HCT116 (cell line): ENCODE measurements around the gene CHML. TPM values are rescaled to one million over a fixed set of nuclear protein-coding genes. Genes with fewer than 3 reads are reported as not detected.

Experiments
- ATAC-seq: fragments of 200-7000 bp; cut with Tn5 transposase; 2 replicates; pipeline ENCODE4 v1.9.1; 2020; ENCODE audit warnings: mild to moderate bottlenecking, moderate library complexity
- BruUV-seq: library from RNA; stranded (reverse); fragments of 400-500 nt; replicated peaks from 2 replicates; lab custom pipeline; 2021; lab: Mats Ljungman, UMichigan
- CTCF ChIA-PET: fragments of 300-600 bp; sonication (Branson Sonifier 250); formaldehyde crosslinking; loops from one replicate; lab custom pipeline; 2021; ENCODE audit warnings: antibody characterized with exemption; lab: Charles Lee
- POLR2A ChIA-PET: fragments of 300-600, 350-600 bp; sonication (Branson Sonifier 250); formaldehyde crosslinking; loops from one replicate; lab custom pipeline; 2021; ENCODE audit warnings: antibody characterized with exemption; lab: Charles Lee
- RAD21 ChIA-PET, 2 experiments: fragments of 300-600 bp; sonication (Branson Sonifier 250); formaldehyde crosslinking; loops; one replicate each; lab custom pipeline; 2023; ENCODE audit warnings: low total read pairs in 2 of 2; ENCODE audit not compliant: uncharacterized antibody in 2 of 2, unreplicated experiment in 2 of 2, low non-redundant PET in 1 of 2; lab: Charles Lee
- DNase-seq: peaks from one replicate; pipeline ENCODE4 v3.0.0-alpha.2; 2010; ENCODE audit warnings: low read depth, low spot score
- H2AFZ ChIP-seq: fragments of 200-600 bp; shearing (Covaris generic), sonication (generic); 2 replicates; pipeline ENCODE4 v1.6.1; 2017; ENCODE audit warnings: low read depth, mixed run types, mixed read lengths, antibody characterized with exemption, low read length; ENCODE audit not compliant: poor library complexity, severe bottlenecking
- H3K27ac ChIP-seq: 2 replicates; pipeline ENCODE4 v1.5.1; 2012; ENCODE audit warnings: low read depth, low read length
- H3K27me3 ChIP-seq: fragments of 200-600 bp; sonication (generic); 2 replicates; pipeline ENCODE4 v1.6.1; 2016; ENCODE audit warnings: mixed run types, low read length, mixed read lengths; ENCODE audit not compliant: insufficient read depth
- H3K36me3 ChIP-seq, 2 experiments: fragments of 200-500 bp in 1 of 2; fragments of 200-600 bp in 1 of 2; sonication (Bioruptor generic) in 1 of 2; sonication (generic) in 1 of 2; 2 replicates each; pipeline versions ENCODE4 v1.5.1 to v1.6.1; 2014 to 2016; ENCODE audit warnings: low read length in 2 of 2, inconsistent platforms in 1 of 2, mixed read lengths in 1 of 2, mixed run types in 1 of 2; ENCODE audit not compliant: insufficient read depth in 2 of 2, control insufficient read depth in 1 of 2
- H3K4me1 ChIP-seq, 2 experiments: fragments of 200-600 bp in 1 of 2; sonication (generic) in 1 of 2; 2 replicates each; pipeline versions ENCODE4 v1.5.1 to v1.6.1; 2012 to 2017; ENCODE audit warnings: low read length in 2 of 2, inconsistent platforms in 1 of 2, mild to moderate bottlenecking in 1 of 2, mixed read lengths in 1 of 2, mixed run types in 1 of 2, moderate library complexity in 1 of 2; ENCODE audit not compliant: insufficient read depth in 2 of 2, control insufficient read depth in 1 of 2
- H3K4me2 ChIP-seq: fragments of 200-600 bp; sonication (generic); 2 replicates; pipeline ENCODE4 v1.6.1; 2017; ENCODE audit warnings: mixed run types, low read length, mixed read lengths
- H3K4me3 ChIP-seq, 2 experiments: fragments of 200-600 bp in 1 of 2; sonication (generic) in 1 of 2; replicated peaks in 1 of 2; 2 replicates each; pipeline ENCODE4 v1.5.1; 2011 to 2016; ENCODE audit warnings: low read length in 2 of 2, control low read depth in 1 of 2, low read depth in 1 of 2, mild to moderate bottlenecking in 1 of 2, mixed read lengths in 1 of 2, mixed run types in 1 of 2
- H3K79me2 ChIP-seq: fragments of 200-600 bp; sonication (generic); 2 replicates; pipeline ENCODE4 v1.6.1; 2017; ENCODE audit warnings: mild to moderate bottlenecking, mixed run types, low read length, moderate library complexity, mixed read lengths; ENCODE audit not compliant: insufficient read depth
- H3K9ac ChIP-seq: fragments of 200-600 bp; sonication (generic); 2 replicates; pipeline ENCODE4 v1.6.1; 2016; ENCODE audit warnings: low read length, mixed read lengths
- H3K9me2 ChIP-seq: fragments of 200-600 bp; sonication (generic), shearing (Covaris generic); 2 replicates; pipeline ENCODE4 v1.6.1; 2017; ENCODE audit warnings: mixed run types, mild to moderate bottlenecking, moderate library complexity; ENCODE audit not compliant: insufficient read depth
- H3K9me3 ChIP-seq, 2 experiments: fragments of 200-500 bp in 1 of 2; fragments of 200-600 bp in 1 of 2; sonication (Bioruptor generic) in 1 of 2; sonication (generic) in 1 of 2; 2 replicates each; pipeline ENCODE4 v1.6.1; 2014 to 2017; ENCODE audit warnings: low read length in 2 of 2, mixed read lengths in 2 of 2, inconsistent platforms in 1 of 2, low read depth in 1 of 2, mild to moderate bottlenecking in 1 of 2, mixed run types in 1 of 2, moderate library complexity in 1 of 2; ENCODE audit not compliant: control insufficient read depth in 1 of 2, insufficient read depth in 1 of 2
- H4K20me1 ChIP-seq: fragments of 200-600 bp; sonication (generic), shearing (Covaris generic); 2 replicates; pipeline ENCODE4 v1.6.1; 2017; ENCODE audit warnings: mixed run types, mild to moderate bottlenecking, moderate library complexity; ENCODE audit not compliant: insufficient read depth
- EGR1 ChIP-seq: IDR thresholded peaks from 2 replicates; pipeline ENCODE4 v1.6.1; 2012; ENCODE audit warnings: low read depth
- ELF1 ChIP-seq: IDR thresholded peaks from 2 replicates; pipeline ENCODE4 v1.6.1; 2012; ENCODE audit warnings: low read depth, borderline replicate concordance
- JUND ChIP-seq: IDR thresholded peaks from 2 replicates; pipeline ENCODE4 v1.6.1; 2012
- MAX ChIP-seq: IDR thresholded peaks from 2 replicates; pipeline ENCODE4 v1.6.1; 2012
- POLR2A ChIP-seq: IDR thresholded peaks from 2 replicates; pipeline ENCODE4 v1.7.0; 2011; ENCODE audit warnings: borderline replicate concordance; ENCODE audit not compliant: insufficient read depth, insufficient read length; ENCODE audit errors: extremely low read depth
- POLR2AphosphoS5 ChIP-seq: IDR thresholded peaks from 2 replicates; pipeline ENCODE4 v1.6.1; 2011; ENCODE audit warnings: mild to moderate bottlenecking, low read depth, low read length, moderate library complexity
- RAD21 ChIP-seq: IDR thresholded peaks from 2 replicates; pipeline ENCODE4 v1.6.1; 2012; ENCODE audit warnings: low read depth, mild to moderate bottlenecking
- REST ChIP-seq: IDR thresholded peaks from 2 replicates; pipeline ENCODE4 v1.6.1; 2012; ENCODE audit warnings: low read depth
- TCF7L2 ChIP-seq: IDR thresholded peaks from 2 replicates; pipeline ENCODE4 v1.7.0; 2011; ENCODE audit warnings: borderline replicate concordance, inconsistent platforms; ENCODE audit not compliant: insufficient read depth, insufficient read length; ENCODE audit errors: extremely low read depth
- YY1 ChIP-seq: IDR thresholded peaks from 2 replicates; pipeline ENCODE4 v1.6.1; 2011; ENCODE audit warnings: low read length, low read depth, moderate library complexity, mild to moderate bottlenecking; ENCODE audit not compliant: insufficient replicate concordance; ENCODE audit errors: extremely low read depth
- ZBTB33 ChIP-seq: IDR thresholded peaks from 2 replicates; pipeline ENCODE4 v1.6.1; 2011; ENCODE audit warnings: mild to moderate bottlenecking, low read length, moderate library complexity; ENCODE audit not compliant: insufficient replicate concordance; ENCODE audit errors: extremely low read depth
- ZFX ChIP-seq: fragments of 450-650 bp; IDR thresholded peaks from 2 replicates; pipeline ENCODE4 v1.6.1; 2017
- ZNF274 ChIP-seq: fragments of 200-500 bp; sonication (Bioruptor generic); IDR thresholded peaks from 2 replicates; pipeline ENCODE4 v1.6.1; 2014; ENCODE audit warnings: mild to moderate bottlenecking, low read depth, low read length, inconsistent platforms
- intact Hi-C: fragments of 100-400 bp; cut with micrococcal nuclease; formaldehyde crosslinking; loops from 2 replicates; pipeline ENCODE4 v1.10.0; 2022
- total RNA-seq: library from RNA; stranded (reverse); gene quantifications from one replicate; pipeline ENCODE4 v1.2.1, GENCODE V29; 2021; ENCODE audit not compliant: unreplicated experiment
- TF ChIP-seq, protein P1 (sequence below): IDR thresholded peaks from 2 replicates; pipeline ENCODE4 v1.6.1; 2012
- TF ChIP-seq, protein P2 (sequence below), 3 experiments: fragments of 200-600 bp in 1 of 3; sonication (generic) in 1 of 3; IDR thresholded peaks in 2 of 3; conservative IDR thresholded peaks in 1 of 3; 2 replicates each; pipeline ENCODE4 v1.5.1; 2012 to 2017; ENCODE audit warnings: low read depth in 2 of 3, low read length in 2 of 3, antibody characterized with exemption in 1 of 3, borderline replicate concordance in 1 of 3, control low read depth in 1 of 3, mild to moderate bottlenecking in 1 of 3, mixed read lengths in 1 of 3, mixed run types in 1 of 3, moderate library complexity in 1 of 3; ENCODE audit not compliant: insufficient read depth in 1 of 3

The CHML gene
- total RNA-seq, 1 experiment from 2014 or later: 9.7 TPM

DNA sequence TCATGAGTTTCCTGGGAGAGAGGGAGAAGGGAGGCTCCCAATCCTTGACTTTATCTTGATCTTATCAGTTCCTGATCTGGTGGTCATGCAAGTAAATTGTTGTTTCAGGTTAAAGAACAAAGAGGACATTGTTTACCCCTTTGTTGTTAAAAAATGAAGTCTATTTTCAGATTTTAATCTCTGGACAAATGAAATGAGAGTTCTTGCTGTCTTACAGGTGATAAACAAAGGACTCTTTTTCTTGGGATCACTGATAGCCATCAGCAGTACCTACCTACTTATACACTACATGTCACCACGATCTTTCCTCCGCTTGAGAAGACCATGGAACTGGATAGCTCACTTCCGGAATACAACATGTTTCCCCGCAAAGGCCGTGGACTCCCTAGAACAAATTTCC is 48.4 kb downstream of the CHML start:
- peak; percentile 52 for ATAC-seq
- no peak overlapping the region for H3K4me3 ChIP-seq
- ChIA-PET RAD21 (no interaction called here), CTCF (interaction anchor here (0.8 kb wide), 1 partner anchor 13 kb away, joined by 3 read pairs; no protein-coding TSS in a partner anchor), POLR2A (no interaction called here)
- intact Hi-C loops: no loop called here
- no peak overlapping the region for H3K27ac ChIP-seq
- BruUV-seq: no TSS peak
- H3K36me3 ChIP-seq: no peaks in the 10 kb centered on the region
- H3K9me2 ChIP-seq: no peaks in the 10 kb centered on the region
- H3K4me2 ChIP-seq: peak overlapping the region; percentile 29
- no peak overlapping the region for H2AFZ ChIP-seq
- H3K79me2 ChIP-seq: no peaks in the 10 kb centered on the region
- H3K27me3 ChIP-seq: no peaks in the 10 kb centered on the region
- H4K20me1 ChIP-seq: no peaks in the 10 kb centered on the region
- H3K9ac ChIP-seq: no peak overlapping the region
- no peak for DNase-seq
- TF ChIP-seq REST (no peak), ZBTB33 (no peak), ELF1 (no peak), POLR2AphosphoS5 (no peak), EGR1 (no peak), MAX (no peak), POLR2A (no peak), RAD21 (no peak), ZFX (no peak), JUND (no peak), ZNF274 (no peak), TCF7L2 (no peak), YY1 (no peak)
- TF ChIP-seq, protein P1, sequence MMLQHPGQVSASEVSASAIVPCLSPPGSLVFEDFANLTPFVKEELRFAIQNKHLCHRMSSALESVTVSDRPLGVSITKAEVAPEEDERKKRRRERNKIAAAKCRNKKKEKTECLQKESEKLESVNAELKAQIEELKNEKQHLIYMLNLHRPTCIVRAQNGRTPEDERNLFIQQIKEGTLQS: no peak
- TF ChIP-seq, protein P2, sequence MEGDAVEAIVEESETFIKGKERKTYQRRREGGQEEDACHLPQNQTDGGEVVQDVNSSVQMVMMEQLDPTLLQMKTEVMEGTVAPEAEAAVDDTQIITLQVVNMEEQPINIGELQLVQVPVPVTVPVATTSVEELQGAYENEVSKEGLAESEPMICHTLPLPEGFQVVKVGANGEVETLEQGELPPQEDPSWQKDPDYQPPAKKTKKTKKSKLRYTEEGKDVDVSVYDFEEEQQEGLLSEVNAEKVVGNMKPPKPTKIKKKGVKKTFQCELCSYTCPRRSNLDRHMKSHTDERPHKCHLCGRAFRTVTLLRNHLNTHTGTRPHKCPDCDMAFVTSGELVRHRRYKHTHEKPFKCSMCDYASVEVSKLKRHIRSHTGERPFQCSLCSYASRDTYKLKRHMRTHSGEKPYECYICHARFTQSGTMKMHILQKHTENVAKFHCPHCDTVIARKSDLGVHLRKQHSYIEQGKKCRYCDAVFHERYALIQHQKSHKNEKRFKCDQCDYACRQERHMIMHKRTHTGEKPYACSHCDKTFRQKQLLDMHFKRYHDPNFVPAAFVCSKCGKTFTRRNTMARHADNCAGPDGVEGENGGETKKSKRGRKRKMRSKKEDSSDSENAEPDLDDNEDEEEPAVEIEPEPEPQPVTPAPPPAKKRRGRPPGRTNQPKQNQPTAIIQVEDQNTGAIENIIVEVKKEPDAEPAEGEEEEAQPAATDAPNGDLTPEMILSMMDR (IDR thresholded peaks at IDR 0.05 in 2 of 3, conservative IDR thresholded peaks at IDR 0.05 in 1 of 3; ENCODE audit: borderline replicate concordance in 1 of 3, insufficient read depth in 1 of 3, low read depth in 2 of 3, low read length in 2 of 3): no peak
- no peaks in the 10 kb centered on the region for H3K9me3 ChIP-seq
- H3K4me1 ChIP-seq: peaks cover 0 to 30% of the 10 kb centered on the region in 2 experiments; a peak in 2 of 4 replicates
